Spinal cord (tissue), 10 donors: ENCODE results near the gene FAM3B. TPM values are rescaled to one million over a fixed set of nuclear protein-coding genes. Genes with fewer than 3 reads are reported as not detected.
"Not testable (repeated sequence)": the region's sequence is repeated elsewhere in the genome, so short reads cannot be mapped to it uniquely, and the experiment has no call there.

Source experiments
- DNase-seq, 6 donors: peaks; one replicate each; pipeline versions ENCODE4 v3.0.0 to v3.0.0-alpha.2; 2013 to 2015; ENCODE audit warnings: low spot score in 6 of 6, low read depth in 4 of 6
- H3K27ac ChIP-seq: one replicate; pipeline ENCODE4 v1.5.1; 2013; ENCODE audit warnings: low read depth, low read length, control low read depth
- H3K27me3 ChIP-seq: one replicate; pipeline ENCODE4 v1.6.1; 2013; ENCODE audit warnings: low read length; ENCODE audit not compliant: control insufficient read depth, insufficient read depth
- H3K36me3 ChIP-seq: one replicate; pipeline ENCODE4 v1.6.1; 2013; ENCODE audit warnings: low read length; ENCODE audit not compliant: control insufficient read depth, insufficient read depth
- H3K4me1 ChIP-seq: one replicate; pipeline ENCODE4 v1.6.1; 2013; ENCODE audit warnings: low read length; ENCODE audit not compliant: control insufficient read depth, insufficient read depth
- H3K4me3 ChIP-seq: one replicate; pipeline ENCODE4 v1.5.1; 2013; ENCODE audit warnings: low read depth, low read length, control low read depth
- H3K9me3 ChIP-seq: one replicate; pipeline ENCODE4 v1.6.1; 2013; ENCODE audit warnings: low read length; ENCODE audit not compliant: control insufficient read depth, insufficient read depth
- WGBS: methylation state at CpG from one replicate; pipeline ENCODE4 v1.1.5; 2013; ENCODE audit warnings: missing lambda C conversion rate; ENCODE audit not compliant: insufficient coverage; 5-methylcytosine and 5-hydroxymethylcytosine counted together
- polyA plus RNA-seq, 2 donors: library from polyadenylated mRNA; unstranded; fragments of 120-200 nt; gene quantifications; one replicate each; pipeline ENCODE4 v1.2.1, GENCODE V29; 2013; ENCODE audit not compliant: insufficient read length in 2 of 2
- total RNA-seq, 2 donors: library from RNA; depleted of rRNA in 1 of 2; stranded (reverse); fragments of 120-200 nt in 1 of 2; fragments of >200 nt in 1 of 2; gene quantifications; one replicate each; pipeline versions ENCODE4 v1.2.3 to v1.2.4, GENCODE V29; 2013 to 2014
- donor health status: healthy.

FAM3B gene
- total and polyA plus RNA-seq, 4 donors: 0.24 to 1.7 (median 0.62) TPM

GRCh38 chr21:41348434-41348833 is 31.8 kb downstream of the FAM3B start:
- WGBS: 100% methylated on average over 1 of the region's 6 CpGs
- Histone ChIP-seq H3K4me3 (no peak overlapping the region), H3K9me3 (no peaks in the 10 kb centered on the region), H3K27ac (no peak overlapping the region), H3K27me3 (no peaks in the 10 kb centered on the region), H3K36me3 (no peaks in the 10 kb centered on the region), H3K4me1 (peaks cover 3% of the 10 kb centered on the region)
- peak in 1 of 6 donors; percentile 25 for DNase-seq

GRCh38 chr21:41349126-41349525 is 32.5 kb downstream of the FAM3B start:
- peak in 1 of 6 donors; percentile 28 for DNase-seq
- H3K27ac ChIP-seq: no peak overlapping the region
- no peaks in the 10 kb centered on the region for H3K9me3 ChIP-seq
- no peaks in the 10 kb centered on the region for H3K36me3 ChIP-seq
- 83% methylated on average over 1 of the region's 7 CpGs for WGBS
- H3K4me1 ChIP-seq: peaks cover 3% of the 10 kb centered on the region
- no peak overlapping the region for H3K4me3 ChIP-seq
- no peaks in the 10 kb centered on the region for H3K27me3 ChIP-seq

- peak in 1 of 6 donors; percentile 37 for DNase-seq
- WGBS: 83% methylated on average over 12 of the region's 19 CpGs
These were observed 33.2 kb downstream of the FAM3B start for GRCh38 chr21:41349619-41350390.

GRCh38 chr21:41350436-41351155 is 34.0 kb downstream of the FAM3B start:
- no peaks in the 10 kb centered on the region for H3K27me3 ChIP-seq
- H3K4me3 ChIP-seq: no peak overlapping the region
- H3K4me1 ChIP-seq: peaks cover 3% of the 10 kb centered on the region
- DNase-seq: no peak
- H3K36me3 ChIP-seq: no peaks in the 10 kb centered on the region
- 93% methylated on average over 14 of the region's 16 CpGs for WGBS
- no peak overlapping the region for H3K27ac ChIP-seq
- H3K9me3 ChIP-seq: no peaks in the 10 kb centered on the region

More at GRCh38 chr21:41349619-41350390, 33.2 kb downstream of the FAM3B start:
- no peaks in the 10 kb centered on the region for H3K27me3 ChIP-seq
- no peaks in the 10 kb centered on the region for H3K9me3 ChIP-seq
- H3K27ac ChIP-seq: no peak overlapping the region
- H3K4me3 ChIP-seq: no peak overlapping the region
- H3K4me1 ChIP-seq: peaks cover 3% of the 10 kb centered on the region
- H3K36me3 ChIP-seq: no peaks in the 10 kb centered on the region

- Histone ChIP-seq H3K27me3 (no peaks in the 10 kb centered on the region), H3K4me1 (peaks cover 33% of the 10 kb centered on the region), H3K27ac (peak overlapping the region; percentile 42), H3K9me3 (no peaks in the 10 kb centered on the region), H3K36me3 (no peaks in the 10 kb centered on the region), H3K4me3 (no peak overlapping the region)
- no peak for DNase-seq
- WGBS: 59% methylated on average over 5 of the region's 8 CpGs
These were observed 40.9 kb downstream of the FAM3B start for GRCh38 chr21:41357546-41357945.

GRCh38 chr21:41358193-41359166 is 41.9 kb downstream of the FAM3B start:
- Histone ChIP-seq H3K4me3 (no peak overlapping the region), H3K27me3 (no peaks in the 10 kb centered on the region), H3K27ac (peak overlapping the region; percentile 57), H3K4me1 (peaks cover 33% of the 10 kb centered on the region), H3K9me3 (no peaks in the 10 kb centered on the region), H3K36me3 (no peaks in the 10 kb centered on the region)
- DNase-seq: no peak
- 82% methylated on average over 9 of the region's 9 CpGs for WGBS

- H3K27me3 ChIP-seq: no peaks in the 10 kb centered on the region
- DNase-seq: no peak
- WGBS: 79% methylated on average over 3 of the region's 12 CpGs
- H3K4me3 ChIP-seq: no peak overlapping the region
- peaks cover 33% of the 10 kb centered on the region for H3K4me1 ChIP-seq
- peak overlapping the region; percentile 57 for H3K27ac ChIP-seq
- no peaks in the 10 kb centered on the region for H3K36me3 ChIP-seq
- H3K9me3 ChIP-seq: no peaks in the 10 kb centered on the region
These were observed 42.7 kb downstream of the FAM3B start for GRCh38 chr21:41359286-41359685.

GRCh38 chr21:41359754-41360071 is 43.1 kb downstream of the FAM3B start:
- DNase-seq, H3K36me3 ChIP-seq, H3K4me3 ChIP-seq, H3K27me3 ChIP-seq, H3K9me3 ChIP-seq: not testable (repeated sequence)
- Histone ChIP-seq H3K4me1 (peaks cover 33% of the 10 kb centered on the region), H3K27ac (peak overlapping the region; percentile 60)
- whole genome bisulfite sequencing: 80% methylated on average over 3 of the region's 4 CpGs

GRCh38 chr21:41360072-41360821 is 43.6 kb downstream of the FAM3B start:
- no peak overlapping the region for H3K4me3 ChIP-seq
- H3K27me3 ChIP-seq: no peaks in the 10 kb centered on the region
- no peak for DNase-seq
- H3K9me3 ChIP-seq: no peaks in the 10 kb centered on the region
- H3K27ac ChIP-seq: peak overlapping the region; percentile 60
- WGBS: 68% methylated on average over 16 of the region's 22 CpGs
- peaks cover 33% of the 10 kb centered on the region for H3K4me1 ChIP-seq
- no peaks in the 10 kb centered on the region for H3K36me3 ChIP-seq
